MM.1S (cell line): Measurements from ENCODE around the gene NUMA1.

Source experiments
- DNase-seq: peaks from one replicate; pipeline ENCODE4 v3.0.0-alpha.2; 2015
- H2AFZ ChIP-seq: fragments of 300-600 bp; sonication (generic); 2 replicates; pipeline ENCODE4 v1.6.0; 2016; ENCODE audit warnings: antibody characterized with exemption, low read length
- H3F3A ChIP-seq: fragments of 300-600 bp; sonication (generic); 2 replicates; pipeline ENCODE4 v1.6.1; 2016; ENCODE audit warnings: mild to moderate bottlenecking, antibody characterized with exemption, low read length, moderate library complexity, mixed read lengths; ENCODE audit not compliant: insufficient read depth
- H3K27ac ChIP-seq: fragments of 300-600 bp; sonication (generic); 2 replicates; pipeline ENCODE4 v1.5.1; 2016; ENCODE audit warnings: mild to moderate bottlenecking, low read length
- H3K27me3 ChIP-seq: fragments of 300-600 bp; sonication (generic); replicated peaks from 2 replicates; pipeline ENCODE4 v1.6.0; 2016; ENCODE audit warnings: low read length; ENCODE audit not compliant: insufficient read depth
- H3K36me3 ChIP-seq: fragments of 300-600 bp; sonication (generic); replicated peaks from 2 replicates; pipeline ENCODE4 v1.6.1; 2016; ENCODE audit warnings: mild to moderate bottlenecking, low read length, mixed read lengths; ENCODE audit not compliant: insufficient read depth
- H3K4me1 ChIP-seq: fragments of 300-600 bp; sonication (generic); 2 replicates; pipeline ENCODE4 v1.6.1; 2016; ENCODE audit warnings: low read length, mixed read lengths
- H3K4me2 ChIP-seq: fragments of 300-600 bp; sonication (generic); 2 replicates; pipeline ENCODE4 v1.6.0; 2016; ENCODE audit warnings: low read depth, low read length
- H3K4me3 ChIP-seq: fragments of 300-600 bp; sonication (generic); 2 replicates; pipeline ENCODE4 v1.5.1; 2016; ENCODE audit warnings: low read length, mixed read lengths
- H3K79me2 ChIP-seq: fragments of 300-600 bp; sonication (generic); 2 replicates; pipeline ENCODE4 v1.6.1; 2016; ENCODE audit warnings: mixed run types, low read length, mixed read lengths
- H3K9ac ChIP-seq: fragments of 300-600 bp; sonication (generic); 2 replicates; pipeline ENCODE4 v1.6.1; 2016; ENCODE audit warnings: low read length, mixed read lengths
- H3K9me2 ChIP-seq: fragments of 300-600 bp; sonication (generic); replicated peaks from 2 replicates; pipeline ENCODE4 v1.6.1; 2016; ENCODE audit warnings: mild to moderate bottlenecking, low read length, mixed read lengths; ENCODE audit not compliant: insufficient read depth
- H3K9me3 ChIP-seq: fragments of 300-600 bp; sonication (generic); replicated peaks from 2 replicates; pipeline ENCODE4 v1.6.1; 2016; ENCODE audit warnings: mild to moderate bottlenecking, low read length, mixed read lengths; ENCODE audit not compliant: insufficient read depth
- H4K20me1 ChIP-seq: fragments of 300-600 bp; sonication (generic); 2 replicates; pipeline ENCODE4 v1.6.1; 2016; ENCODE audit warnings: mild to moderate bottlenecking, low read length, moderate library complexity, mixed read lengths; ENCODE audit not compliant: insufficient read depth
- EZH2 ChIP-seq: fragments of 300-600 bp; sonication (generic); optimal IDR thresholded peaks from 2 replicates; pipeline ENCODE3; 2017; ENCODE audit warnings: low read depth, mild to moderate bottlenecking, antibody characterized with exemption, low read length, mixed read lengths
- EZH2phosphoT487 ChIP-seq: fragments of 300-600 bp; sonication (generic); IDR thresholded peaks from 2 replicates; pipeline ENCODE4 v1.6.1; 2018; ENCODE audit warnings: antibody characterized with exemption, low read length
- TF ChIP-seq, protein P1 (sequence below): fragments of 300-600 bp; sonication (generic); IDR thresholded peaks from 2 replicates; pipeline ENCODE4 v1.5.1; 2016; ENCODE audit warnings: antibody characterized with exemption, low read length, mixed read lengths

Gene NUMA1

GRCh38 chr11:72085621-72086351, 5.4 kb upstream of the NUMA1 start:
- DNase-seq: no peak

GRCh38 chr11:72084965-72085364, 4.6 kb upstream of the NUMA1 start:
- Histone ChIP-seq H3K4me1 (peaks cover 16% of the 10 kb centered on the region), H3K9me2 (no peaks in the 10 kb centered on the region), H3K36me3 (no peaks in the 10 kb centered on the region), H3K27me3 (no peaks in the 10 kb centered on the region), H3K4me3 (no peak overlapping the region), H3K9ac (no peak overlapping the region), H3F3A (peaks cover 11% of the 10 kb centered on the region), H3K9me3 (no peaks in the 10 kb centered on the region), H3K4me2 (no peak overlapping the region), H3K79me2 (peaks cover under 1% of the 10 kb centered on the region), H4K20me1 (no peaks in the 10 kb centered on the region), H3K27ac (no peak overlapping the region), H2AFZ (no peak overlapping the region)
- no peak for DNase-seq
- no peak for TF ChIP-seq EZH2
- TF ChIP-seq, protein P1, sequence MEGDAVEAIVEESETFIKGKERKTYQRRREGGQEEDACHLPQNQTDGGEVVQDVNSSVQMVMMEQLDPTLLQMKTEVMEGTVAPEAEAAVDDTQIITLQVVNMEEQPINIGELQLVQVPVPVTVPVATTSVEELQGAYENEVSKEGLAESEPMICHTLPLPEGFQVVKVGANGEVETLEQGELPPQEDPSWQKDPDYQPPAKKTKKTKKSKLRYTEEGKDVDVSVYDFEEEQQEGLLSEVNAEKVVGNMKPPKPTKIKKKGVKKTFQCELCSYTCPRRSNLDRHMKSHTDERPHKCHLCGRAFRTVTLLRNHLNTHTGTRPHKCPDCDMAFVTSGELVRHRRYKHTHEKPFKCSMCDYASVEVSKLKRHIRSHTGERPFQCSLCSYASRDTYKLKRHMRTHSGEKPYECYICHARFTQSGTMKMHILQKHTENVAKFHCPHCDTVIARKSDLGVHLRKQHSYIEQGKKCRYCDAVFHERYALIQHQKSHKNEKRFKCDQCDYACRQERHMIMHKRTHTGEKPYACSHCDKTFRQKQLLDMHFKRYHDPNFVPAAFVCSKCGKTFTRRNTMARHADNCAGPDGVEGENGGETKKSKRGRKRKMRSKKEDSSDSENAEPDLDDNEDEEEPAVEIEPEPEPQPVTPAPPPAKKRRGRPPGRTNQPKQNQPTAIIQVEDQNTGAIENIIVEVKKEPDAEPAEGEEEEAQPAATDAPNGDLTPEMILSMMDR: no peak
- no peak for TF ChIP-seq EZH2phosphoT487

More at GRCh38 chr11:72085621-72086351, 5.4 kb upstream of the NUMA1 start:
- Histone ChIP-seq H3K9me2 (no peaks in the 10 kb centered on the region), H3K9ac (no peak overlapping the region), H2AFZ (no peak overlapping the region), H3K27me3 (no peaks in the 10 kb centered on the region), H3K79me2 (no peaks in the 10 kb centered on the region), H3K9me3 (no peaks in the 10 kb centered on the region), H3K36me3 (no peaks in the 10 kb centered on the region), H3K4me1 (peaks cover 16% of the 10 kb centered on the region), H4K20me1 (no peaks in the 10 kb centered on the region), H3K4me3 (no peak overlapping the region), H3K27ac (no peak overlapping the region), H3F3A (peaks cover 11% of the 10 kb centered on the region), H3K4me2 (no peak overlapping the region)
- TF ChIP-seq, protein P1: no peak
- TF ChIP-seq EZH2 (no peak), EZH2phosphoT487 (no peak)

DNA sequence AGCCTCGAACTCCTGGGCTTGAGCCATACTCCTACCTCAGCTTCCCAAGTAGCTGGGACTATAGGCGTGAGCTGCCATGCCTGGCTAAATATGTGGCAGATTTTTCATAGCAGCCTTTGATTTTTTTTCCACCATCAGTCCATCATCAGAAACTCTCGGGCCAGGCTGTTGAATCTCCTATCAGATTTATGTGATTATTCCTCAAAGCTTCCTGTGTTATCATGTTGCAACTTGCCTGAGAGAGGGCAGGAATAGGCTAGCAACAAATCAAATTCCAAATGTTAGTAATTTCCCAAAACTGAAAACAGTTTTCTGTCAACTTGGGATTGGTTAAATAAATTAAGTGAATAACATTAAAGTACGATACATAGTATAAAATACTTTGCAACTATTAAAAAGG, 3.7 kb upstream of the NUMA1 start:
- no peak for DNase-seq
- Histone ChIP-seq H4K20me1 (no peaks in the 10 kb centered on the region), H3K36me3 (no peaks in the 10 kb centered on the region)

DNA sequence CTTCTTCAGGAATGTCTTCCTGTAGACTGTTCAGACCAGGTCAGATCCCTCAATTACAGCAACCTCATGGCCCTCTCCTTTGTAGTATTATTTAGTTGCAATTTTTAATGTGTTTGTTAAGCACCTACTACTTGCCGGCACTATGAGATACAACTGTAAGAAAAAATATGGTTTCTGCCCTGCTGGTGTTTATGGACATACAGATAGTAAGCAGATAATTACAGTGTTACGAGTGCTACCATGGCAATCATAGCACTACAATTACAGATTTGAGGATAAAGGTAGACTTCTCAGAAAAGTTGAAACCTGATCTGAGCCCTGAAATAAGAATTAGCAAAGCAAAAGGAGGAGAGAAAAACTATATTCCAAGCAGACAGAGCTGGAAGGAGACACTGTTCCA, 3.1 kb upstream of the NUMA1 start:
- no peaks in the 10 kb centered on the region for H3K9me2 ChIP-seq

More for the DNA sequence above, 3.7 kb upstream of the NUMA1 start:
- Histone ChIP-seq H3K4me2 (no peak overlapping the region), H2AFZ (no peak overlapping the region), H3F3A (peaks cover 16% of the 10 kb centered on the region), H3K9me2 (no peaks in the 10 kb centered on the region), H3K9ac (no peak overlapping the region), H3K79me2 (peaks cover 10% of the 10 kb centered on the region), H3K4me1 (peaks cover 17% of the 10 kb centered on the region), H3K4me3 (no peak overlapping the region), H3K27ac (no peak overlapping the region), H3K9me3 (no peaks in the 10 kb centered on the region), H3K27me3 (no peaks in the 10 kb centered on the region)
- no peak for TF ChIP-seq EZH2

More for the DNA sequence above, 3.1 kb upstream of the NUMA1 start:
- H3K27ac ChIP-seq: no peak overlapping the region
- no peak overlapping the region for H3K9ac ChIP-seq
- no peaks in the 10 kb centered on the region for H3K9me3 ChIP-seq
- no peak overlapping the region for H3K4me3 ChIP-seq
- no peak for TF ChIP-seq EZH2phosphoT487
- TF ChIP-seq, protein P1: no peak
- no peak for TF ChIP-seq EZH2
- peaks cover 16% of the 10 kb centered on the region for H3F3A ChIP-seq
- H3K36me3 ChIP-seq: no peaks in the 10 kb centered on the region
- H3K4me1 ChIP-seq: peaks cover 23% of the 10 kb centered on the region
- peaks cover 16% of the 10 kb centered on the region for H3K79me2 ChIP-seq
- no peak overlapping the region for H3K4me2 ChIP-seq
- no peaks in the 10 kb centered on the region for H3K27me3 ChIP-seq
- H2AFZ ChIP-seq: no peak overlapping the region
- no peaks in the 10 kb centered on the region for H4K20me1 ChIP-seq
- DNase-seq: no peak
